Natural killer cell (primary cell): ENCODE measurements around the gene LZTS2. TPM values are rescaled to one million over a fixed set of nuclear protein-coding genes. Genes with fewer than 3 reads are reported as not detected.

Experiments used
- ATAC-seq, 3 donors: fragments of 150-1000 bp in 2 of 3; fragments of 200-7000 bp in 1 of 3; cut with Tn5 transposase; 1 replicate in 1 of 3; 2 replicates in 2 of 3; pipeline ENCODE4 v1.10.0; 2021; ENCODE audit warnings: mild to moderate bottlenecking in 2 of 3, moderate library complexity in 2 of 3
- DNase-seq, 2 donors: peaks; one replicate each; pipeline versions ENCODE4 v3.0.0 to v3.0.0-alpha.2; 2013 to 2021; ENCODE audit warnings: mixed read lengths in 1 of 2
- H3K27ac ChIP-seq: one replicate; pipeline ENCODE4 v1.5.1; 2013; ENCODE audit warnings: mild to moderate bottlenecking, low read length
- H3K27me3 ChIP-seq: one replicate; pipeline ENCODE4 v1.6.1; 2013; ENCODE audit warnings: low read length; ENCODE audit not compliant: control insufficient read depth, insufficient read depth
- H3K36me3 ChIP-seq: one replicate; pipeline ENCODE4 v1.6.1; 2013; ENCODE audit warnings: low read length; ENCODE audit not compliant: control insufficient read depth, insufficient read depth
- H3K4me1 ChIP-seq: one replicate; pipeline ENCODE4 v1.6.1; 2013; ENCODE audit warnings: low read length; ENCODE audit not compliant: control insufficient read depth, insufficient read depth
- H3K4me3 ChIP-seq: one replicate; pipeline ENCODE4 v1.5.1; 2013; ENCODE audit warnings: low read length
- H3K9me3 ChIP-seq: one replicate; pipeline ENCODE4 v1.6.1; 2013; ENCODE audit warnings: low read length; ENCODE audit not compliant: control insufficient read depth, insufficient read depth
- H3K27ac Mint-ChIP-seq, 2 donors: one replicate each; pipeline ENCODE4 v1.8.0; 2022; ENCODE audit warnings: mild to moderate bottlenecking in 2 of 2, mixed read lengths in 2 of 2, moderate library complexity in 1 of 2
- H3K27me3 Mint-ChIP-seq, 2 donors: one replicate each; pipeline ENCODE4 v1.8.0; 2022; ENCODE audit warnings: low read depth in 2 of 2, mixed read lengths in 2 of 2
- H3K36me3 Mint-ChIP-seq: one replicate; pipeline ENCODE4 v1.8.0; 2022; ENCODE audit warnings: mixed read lengths
- H3K4me1 Mint-ChIP-seq, 2 donors: one replicate each; pipeline ENCODE4 v1.8.0; 2022; ENCODE audit warnings: mixed read lengths in 2 of 2
- H3K4me3 Mint-ChIP-seq: one replicate; pipeline ENCODE4 v1.8.0; 2022; ENCODE audit warnings: mild to moderate bottlenecking, moderate library complexity, mixed read lengths
- H3K9me3 Mint-ChIP-seq, 2 donors: one replicate each; pipeline ENCODE4 v1.8.0; 2022; ENCODE audit warnings: mixed read lengths in 2 of 2
- WGBS: methylation state at CpG from one replicate; pipeline ENCODE4 v1.1.7; 2013; ENCODE audit warnings: missing lambda C conversion rate; ENCODE audit not compliant: insufficient coverage; 5-methylcytosine and 5-hydroxymethylcytosine counted together
- intact Hi-C: fragments of 100-400 bp; cut with micrococcal nuclease; formaldehyde crosslinking; loops from one replicate; pipeline ENCODE4 v1.14.2; 2022
- total RNA-seq, 4 donors: library from RNA; stranded (reverse); fragments of 120-200 nt in 1 of 4; gene quantifications; one replicate each; pipeline versions ENCODE4 v1.2.3 to v1.2.4, GENCODE V29; 2013 to 2022
- TF ChIP-seq, protein P1 (sequence below): fragments of 200-600 bp; IDR thresholded peaks from one replicate; pipeline ENCODE4 v1.8.0; 2022; ENCODE audit warnings: antibody characterized with exemption

The LZTS2 gene
- total RNA-seq, 3 donors from 2014 or later (not counting 1 experiment from before 2014, with no cell fraction given) = 8.0 to 16.1 (median 11.7) TPM

DNA sequence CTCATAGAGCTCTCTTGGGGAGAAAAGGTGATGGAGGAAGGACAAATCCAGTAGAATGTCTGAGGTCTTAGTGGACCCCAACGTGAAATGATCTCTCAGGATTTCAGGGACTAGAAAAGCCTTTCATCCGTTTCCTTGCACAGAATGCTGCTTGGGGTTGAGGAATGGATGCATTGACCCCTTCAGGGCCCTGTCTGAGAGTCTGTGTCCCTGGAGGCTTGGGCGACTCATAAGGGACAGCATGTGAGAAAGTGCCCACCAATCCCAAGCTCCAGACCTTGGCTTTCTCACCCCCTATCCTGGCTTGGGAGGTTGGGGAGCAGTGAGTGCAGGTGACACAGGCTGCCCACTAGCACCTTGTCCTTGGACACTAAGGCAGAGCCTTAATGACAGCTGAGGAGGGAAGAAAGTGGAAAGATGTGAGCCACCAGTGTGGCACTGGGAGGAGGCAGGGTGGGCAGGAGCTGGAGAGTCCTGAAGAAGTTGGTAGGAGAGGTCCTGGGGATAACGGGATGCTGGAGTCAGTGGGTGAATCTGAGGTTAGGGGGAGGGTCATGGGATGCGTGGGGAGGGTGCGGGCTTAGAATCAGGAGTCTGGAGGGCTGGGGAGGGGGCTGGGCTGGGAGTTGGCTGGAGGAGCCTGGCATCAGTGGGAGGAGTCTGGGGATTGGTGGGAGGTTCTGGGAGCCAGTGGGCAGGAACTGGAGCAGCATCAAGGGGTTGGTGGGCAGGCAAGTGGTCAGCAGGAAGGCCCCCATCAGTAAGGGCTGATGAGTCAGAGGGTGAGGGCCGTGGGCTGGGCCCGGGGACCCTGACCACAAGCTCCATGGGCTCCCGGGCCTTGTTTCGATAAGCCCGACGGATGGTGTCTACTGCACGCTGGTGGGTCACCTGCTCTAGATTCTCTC is 8.6 kb downstream of the LZTS2 start:
- Histone ChIP-seq H3K27ac (no peak overlapping the region), H3K9me3 (no peaks in the 10 kb centered on the region), H3K27me3 (no peaks in the 10 kb centered on the region), H3K36me3 (peaks cover 4% of the 10 kb centered on the region), H3K4me3 (no peak overlapping the region), H3K4me1 (peaks cover 6% of the 10 kb centered on the region)
- 87% methylated on average over 13 of the region's 13 CpGs for WGBS
- ATAC-seq (no peak), DNase-seq (no peak)
- H3K36me3 Mint-ChIP-seq = no peaks in the 10 kb centered on the region
- TF ChIP-seq, protein P1, sequence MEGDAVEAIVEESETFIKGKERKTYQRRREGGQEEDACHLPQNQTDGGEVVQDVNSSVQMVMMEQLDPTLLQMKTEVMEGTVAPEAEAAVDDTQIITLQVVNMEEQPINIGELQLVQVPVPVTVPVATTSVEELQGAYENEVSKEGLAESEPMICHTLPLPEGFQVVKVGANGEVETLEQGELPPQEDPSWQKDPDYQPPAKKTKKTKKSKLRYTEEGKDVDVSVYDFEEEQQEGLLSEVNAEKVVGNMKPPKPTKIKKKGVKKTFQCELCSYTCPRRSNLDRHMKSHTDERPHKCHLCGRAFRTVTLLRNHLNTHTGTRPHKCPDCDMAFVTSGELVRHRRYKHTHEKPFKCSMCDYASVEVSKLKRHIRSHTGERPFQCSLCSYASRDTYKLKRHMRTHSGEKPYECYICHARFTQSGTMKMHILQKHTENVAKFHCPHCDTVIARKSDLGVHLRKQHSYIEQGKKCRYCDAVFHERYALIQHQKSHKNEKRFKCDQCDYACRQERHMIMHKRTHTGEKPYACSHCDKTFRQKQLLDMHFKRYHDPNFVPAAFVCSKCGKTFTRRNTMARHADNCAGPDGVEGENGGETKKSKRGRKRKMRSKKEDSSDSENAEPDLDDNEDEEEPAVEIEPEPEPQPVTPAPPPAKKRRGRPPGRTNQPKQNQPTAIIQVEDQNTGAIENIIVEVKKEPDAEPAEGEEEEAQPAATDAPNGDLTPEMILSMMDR = no peak
- H3K27ac Mint-ChIP-seq = no peak overlapping the region
- no peaks in the 10 kb centered on the region for H3K9me3 Mint-ChIP-seq
- peaks cover 6% of the 10 kb centered on the region in 2 donors for H3K4me1 Mint-ChIP-seq
- H3K4me3 Mint-ChIP-seq = no peak overlapping the region
- H3K27me3 Mint-ChIP-seq = peaks cover under 1 to 4% of the 10 kb centered on the region in 2 donors
- intact Hi-C loops = no loop called here

DNA sequence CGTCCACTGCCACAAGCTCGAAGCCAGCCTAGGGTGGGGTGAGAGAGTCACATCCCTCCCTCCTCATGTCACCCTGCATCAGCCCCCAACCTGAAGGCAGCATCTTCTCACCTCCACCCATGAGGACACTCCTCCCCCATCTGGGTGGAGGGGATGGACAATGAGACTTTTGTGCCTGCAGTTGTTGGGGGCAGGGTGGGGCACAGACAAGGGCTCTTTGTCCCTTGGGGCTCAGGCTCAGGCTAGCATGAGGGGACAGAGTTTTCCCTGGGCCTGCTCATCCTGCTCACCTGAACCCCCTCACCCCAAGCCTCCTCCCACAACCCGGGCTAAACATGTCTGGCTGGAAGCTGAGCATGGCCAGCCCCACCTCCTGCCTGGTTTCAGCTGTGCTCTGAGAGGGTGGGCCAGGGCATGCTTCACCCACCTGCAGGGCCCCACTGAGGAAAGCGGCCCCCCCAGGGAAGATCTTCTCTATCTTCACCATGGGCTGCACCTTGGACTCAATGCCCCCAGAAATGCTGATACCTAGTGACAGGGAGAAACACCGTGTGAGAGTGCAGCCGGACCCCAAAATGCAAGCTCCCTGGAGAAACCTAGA is 9.3 kb downstream of the LZTS2 start:
- H3K4me3 ChIP-seq = no peak overlapping the region
- Mint-ChIP-seq H3K9me3 (no peaks in the 10 kb centered on the region), H3K4me3 (no peak overlapping the region), H3K27ac (no peak overlapping the region), H3K27me3 (peaks cover 4 to 8% of the 10 kb centered on the region in 2 donors), H3K4me1 (peaks cover 10% of the 10 kb centered on the region in 2 donors), H3K36me3 (no peaks in the 10 kb centered on the region)
- peaks cover 4% of the 10 kb centered on the region for H3K36me3 ChIP-seq
- intact Hi-C loops = no loop called here
- WGBS = 96% methylated on average over 6 of the region's 6 CpGs
- no peak overlapping the region for H3K27ac ChIP-seq
- H3K4me1 ChIP-seq = peaks cover 8% of the 10 kb centered on the region
- no peak for DNase-seq
- H3K27me3 ChIP-seq = no peaks in the 10 kb centered on the region
- no peaks in the 10 kb centered on the region for H3K9me3 ChIP-seq
- ATAC-seq = no peak
- TF ChIP-seq, protein P1 = no peak

DNA sequence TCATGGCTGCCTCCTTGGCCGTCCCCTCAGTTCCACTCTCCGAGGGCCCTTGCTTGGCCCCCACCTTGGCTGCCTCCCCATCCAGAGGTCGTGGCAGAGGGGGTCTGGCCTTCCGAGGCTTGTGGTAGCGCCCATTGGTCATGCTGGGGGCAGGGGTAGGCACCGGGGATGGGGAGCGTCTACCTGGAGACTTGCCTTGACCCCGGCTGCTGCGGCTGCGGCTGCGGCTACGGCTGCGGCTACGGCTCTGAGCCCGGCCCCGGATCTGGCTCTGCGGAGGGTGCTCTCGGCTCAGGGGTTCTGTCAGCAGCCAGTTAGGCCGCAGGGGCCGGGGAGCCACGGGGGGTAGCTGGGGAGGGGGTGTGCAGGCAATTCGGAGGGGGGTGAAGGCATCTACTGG is 10.7 kb downstream of the LZTS2 start:
- peaks cover under 1% of the 10 kb centered on the region for H3K27me3 ChIP-seq
- H3K4me1 Mint-ChIP-seq = peaks cover 10 to 16% of the 10 kb centered on the region in 2 donors
- peaks cover 8 to 15% of the 10 kb centered on the region in 2 donors for H3K27me3 Mint-ChIP-seq
- no peaks in the 10 kb centered on the region for H3K36me3 Mint-ChIP-seq
- no peak for DNase-seq
- H3K36me3 ChIP-seq = peaks cover 4% of the 10 kb centered on the region
- no peak overlapping the region for H3K4me3 ChIP-seq
- no peak overlapping the region for H3K27ac ChIP-seq
- H3K9me3 Mint-ChIP-seq = no peaks in the 10 kb centered on the region
- WGBS = 93% methylated on average over 22 of the region's 22 CpGs
- no peak for ATAC-seq
- TF ChIP-seq, protein P1 = no peak
- H3K4me1 ChIP-seq = peaks cover 8% of the 10 kb centered on the region
- intact Hi-C loops = loop anchor here (5.0 kb wide), 1 partner anchor 338 kb away; no protein-coding TSS in a partner anchor
- H3K9me3 ChIP-seq = no peaks in the 10 kb centered on the region
- no peak overlapping the region for H3K27ac Mint-ChIP-seq
- no peak overlapping the region for H3K4me3 Mint-ChIP-seq
